Activated T-helper 17 cell treated with anti-CD3 and anti-CD28 coated beads, Interleukin-2, amount 50 U/mL, for 72 hours (primary cell): Measurements from ENCODE around the gene TLR4. TPM values are rescaled to one million over a fixed set of nuclear protein-coding genes. Genes with fewer than 3 reads are reported as not detected.

Experiments
- ATAC-seq: fragments of 150-1000 bp; cut with Tn5 transposase; replicated peaks from 2 replicates; pipeline ENCODE4 v1.10.0; 2021; ENCODE audit warnings: mild to moderate bottlenecking, moderate library complexity
- H3K27ac Mint-ChIP-seq: one replicate; pipeline ENCODE4 v1.8.0; 2022; ENCODE audit warnings: mixed read lengths
- H3K27me3 Mint-ChIP-seq: one replicate; pipeline ENCODE4 v1.8.0; 2022; ENCODE audit warnings: mixed read lengths
- H3K36me3 Mint-ChIP-seq: one replicate; pipeline ENCODE4 v1.8.0; 2022; ENCODE audit warnings: low read depth, mild to moderate bottlenecking, mixed read lengths
- H3K4me1 Mint-ChIP-seq: one replicate; pipeline ENCODE4 v1.8.0; 2022; ENCODE audit warnings: mixed read lengths
- H3K4me3 Mint-ChIP-seq: one replicate; pipeline ENCODE4 v1.8.0; 2022; ENCODE audit warnings: mild to moderate bottlenecking, mixed read lengths
- H3K9me3 Mint-ChIP-seq: one replicate; pipeline ENCODE4 v1.8.0; 2022; ENCODE audit warnings: mixed read lengths
- total RNA-seq, 2 donors: library from RNA; stranded (reverse); gene quantifications; one replicate each; pipeline ENCODE4 v1.2.3, GENCODE V29; 2022

TLR4 gene
- total RNA-seq, 2 donors from 2014 or later: not detected

GRCh38 chr9:117722108-117722761 is 18.0 kb downstream of the TLR4 start:
- no peak for ATAC-seq

GRCh38 chr9:117723986-117724625 is 19.9 kb downstream of the TLR4 start:
- no peak overlapping the region for H3K4me3 Mint-ChIP-seq
- peaks cover 3% of the 10 kb centered on the region for H3K27me3 Mint-ChIP-seq
- ATAC-seq: no peak
- H3K36me3 Mint-ChIP-seq: no peaks in the 10 kb centered on the region
- H3K9me3 Mint-ChIP-seq: no peaks in the 10 kb centered on the region
- no peaks in the 10 kb centered on the region for H3K4me1 Mint-ChIP-seq
- H3K27ac Mint-ChIP-seq: no peak overlapping the region

More at GRCh38 chr9:117722108-117722761, 18.0 kb downstream of the TLR4 start:
- no peaks in the 10 kb centered on the region for H3K4me1 Mint-ChIP-seq
- no peaks in the 10 kb centered on the region for H3K36me3 Mint-ChIP-seq
- no peaks in the 10 kb centered on the region for H3K9me3 Mint-ChIP-seq
- H3K27ac Mint-ChIP-seq: no peak overlapping the region
- H3K4me3 Mint-ChIP-seq: no peak overlapping the region
- peaks cover 6% of the 10 kb centered on the region for H3K27me3 Mint-ChIP-seq

- no peak overlapping the region for H3K4me3 Mint-ChIP-seq
- H3K27me3 Mint-ChIP-seq: peaks cover 7% of the 10 kb centered on the region
- H3K27ac Mint-ChIP-seq: no peak overlapping the region
- no peak for ATAC-seq
- H3K9me3 Mint-ChIP-seq: no peaks in the 10 kb centered on the region
- no peaks in the 10 kb centered on the region for H3K4me1 Mint-ChIP-seq
- H3K36me3 Mint-ChIP-seq: no peaks in the 10 kb centered on the region
These were observed 21.3 kb downstream of the TLR4 start for GRCh38 chr9:117725426-117725887.

GRCh38 chr9:117729375-117729774 is 25.2 kb downstream of the TLR4 start:
- H3K36me3 Mint-ChIP-seq: no peaks in the 10 kb centered on the region
- no peak for ATAC-seq
- H3K4me1 Mint-ChIP-seq: no peaks in the 10 kb centered on the region
- peaks cover 16% of the 10 kb centered on the region for H3K27me3 Mint-ChIP-seq
- H3K9me3 Mint-ChIP-seq: no peaks in the 10 kb centered on the region
- H3K4me3 Mint-ChIP-seq: no peak overlapping the region
- no peak overlapping the region for H3K27ac Mint-ChIP-seq

- Mint-ChIP-seq H3K4me3 (no peak overlapping the region), H3K27ac (no peak overlapping the region), H3K9me3 (no peaks in the 10 kb centered on the region), H3K4me1 (no peaks in the 10 kb centered on the region), H3K27me3 (peaks cover 16% of the 10 kb centered on the region), H3K36me3 (no peaks in the 10 kb centered on the region)
- no peak for ATAC-seq
These were observed 28.3 kb downstream of the TLR4 start for GRCh38 chr9:117732494-117732893.

DNA sequence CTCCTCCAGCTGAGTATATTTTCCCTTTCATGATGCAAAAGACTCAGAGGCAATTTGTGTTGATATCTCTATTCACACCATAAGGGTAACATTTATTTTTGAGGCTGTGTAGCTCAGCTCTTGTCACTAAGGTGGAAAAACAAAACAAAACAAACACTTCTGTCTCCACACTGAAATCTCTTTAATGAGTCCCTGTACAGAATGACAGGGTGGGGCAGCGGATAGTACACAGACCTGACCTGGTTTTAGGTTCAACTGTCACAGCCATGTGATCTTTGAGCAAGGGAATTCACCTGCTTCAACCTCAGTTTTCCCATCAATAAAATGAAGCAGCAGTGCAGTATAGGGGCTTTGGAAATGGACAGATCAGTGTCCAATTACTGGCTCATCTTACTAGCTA is 29.3 kb downstream of the TLR4 start:
- no peaks in the 10 kb centered on the region for H3K4me1 Mint-ChIP-seq
- ATAC-seq: no peak
- no peak overlapping the region for H3K4me3 Mint-ChIP-seq
- H3K9me3 Mint-ChIP-seq: no peaks in the 10 kb centered on the region
- no peak overlapping the region for H3K27ac Mint-ChIP-seq
- H3K27me3 Mint-ChIP-seq: peaks cover 16% of the 10 kb centered on the region
- no peaks in the 10 kb centered on the region for H3K36me3 Mint-ChIP-seq

- H3K4me1 Mint-ChIP-seq: no peaks in the 10 kb centered on the region
- no peak overlapping the region for H3K4me3 Mint-ChIP-seq
- no peaks in the 10 kb centered on the region for H3K36me3 Mint-ChIP-seq
- peaks cover 16% of the 10 kb centered on the region for H3K27me3 Mint-ChIP-seq
- no peak overlapping the region for H3K27ac Mint-ChIP-seq
- ATAC-seq: no peak
- H3K9me3 Mint-ChIP-seq: no peaks in the 10 kb centered on the region
These were observed 29.9 kb downstream of the TLR4 start for GRCh38 chr9:117734082-117734481.

DNA sequence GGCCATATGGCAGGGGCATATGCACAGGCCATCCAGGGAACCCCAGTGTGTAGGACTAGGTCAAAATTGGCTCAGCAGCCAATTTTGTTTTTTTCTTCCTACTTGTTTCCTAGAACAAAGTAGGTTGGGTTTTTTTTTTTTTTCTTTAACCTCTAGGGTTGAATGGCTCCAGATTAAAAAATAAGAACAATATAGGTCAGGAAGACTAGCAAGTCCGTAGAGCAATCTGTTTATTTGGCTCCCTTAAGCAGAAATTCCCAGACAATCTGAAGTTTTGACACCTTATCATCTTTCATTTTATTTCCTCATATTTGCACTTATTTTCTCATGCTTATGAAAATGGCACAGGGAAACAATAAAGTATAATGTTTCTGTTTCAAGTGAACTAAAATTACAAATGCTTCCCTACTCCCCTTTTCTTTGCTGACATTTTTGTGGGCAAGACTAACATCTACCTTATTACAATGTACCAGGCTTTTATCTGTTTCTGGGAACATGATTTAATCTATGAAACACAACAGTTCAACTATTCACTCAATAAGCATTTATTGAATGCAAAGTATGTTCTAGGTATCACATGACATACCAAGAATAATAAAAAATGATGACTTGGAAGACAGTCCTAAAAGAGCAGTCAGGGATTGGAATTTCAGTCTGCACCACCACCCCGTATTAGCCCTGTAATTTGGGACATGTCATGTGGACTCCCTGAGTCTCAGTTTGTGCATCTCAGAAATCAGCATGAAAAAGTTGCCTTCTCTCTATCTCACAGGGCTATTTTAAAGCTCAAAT is 30.5 kb downstream of the TLR4 start:
- Mint-ChIP-seq H3K4me1 (no peaks in the 10 kb centered on the region), H3K4me3 (no peak overlapping the region), H3K9me3 (no peaks in the 10 kb centered on the region), H3K27me3 (peaks cover 16% of the 10 kb centered on the region), H3K36me3 (no peaks in the 10 kb centered on the region), H3K27ac (no peak overlapping the region)
- no peak for ATAC-seq

DNA sequence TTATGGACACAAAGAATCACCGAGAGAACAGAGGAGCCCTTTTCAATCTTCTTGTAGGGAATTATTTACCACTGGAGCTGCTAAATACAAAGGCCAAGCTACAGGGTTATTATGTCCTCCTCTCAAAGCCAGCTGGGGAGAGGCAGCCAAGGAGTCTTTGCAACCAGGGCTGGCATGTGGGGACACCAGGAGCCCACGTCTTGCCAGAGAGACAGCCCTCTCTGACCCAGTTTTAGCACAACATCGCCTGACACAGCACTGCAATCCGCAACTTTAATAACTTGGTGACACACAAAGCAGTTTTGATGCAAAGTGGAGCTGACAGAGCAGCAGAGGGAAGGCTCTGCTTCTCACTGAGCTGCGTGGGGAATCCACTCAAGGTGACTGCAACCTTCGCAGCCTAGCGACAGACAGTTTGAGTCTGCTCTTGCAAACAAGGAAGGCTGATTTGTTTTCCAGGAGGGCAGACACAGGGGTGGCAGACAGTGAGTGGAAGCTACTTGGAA is 33.6 kb downstream of the TLR4 start:
- Mint-ChIP-seq H3K9me3 (no peaks in the 10 kb centered on the region), H3K27me3 (peaks cover 18% of the 10 kb centered on the region), H3K27ac (no peak overlapping the region), H3K4me3 (no peak overlapping the region), H3K36me3 (no peaks in the 10 kb centered on the region), H3K4me1 (no peaks in the 10 kb centered on the region)
- no peak for ATAC-seq

DNA sequence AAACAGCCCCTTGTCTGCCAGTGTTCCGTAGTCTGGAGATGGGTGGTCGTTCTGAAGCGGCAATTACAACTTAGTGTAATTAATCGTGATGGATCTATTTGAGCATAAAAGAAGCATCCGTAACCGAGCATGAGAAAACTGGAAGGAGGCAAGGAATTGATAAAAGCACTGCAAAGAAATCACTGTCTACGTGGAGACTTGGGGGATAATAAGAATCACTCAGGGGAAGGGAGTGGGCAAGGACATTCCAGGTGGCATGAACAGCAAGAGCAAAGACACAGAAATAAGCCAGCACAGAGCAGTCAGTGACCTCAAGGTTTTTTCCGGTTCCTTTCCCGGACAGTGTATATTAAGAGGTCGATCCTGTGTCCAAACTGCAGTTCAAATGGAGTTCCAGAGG is 35.0 kb downstream of the TLR4 start:
- no peaks in the 10 kb centered on the region for H3K36me3 Mint-ChIP-seq
- H3K27ac Mint-ChIP-seq: no peak overlapping the region
- no peaks in the 10 kb centered on the region for H3K9me3 Mint-ChIP-seq
- H3K4me1 Mint-ChIP-seq: no peaks in the 10 kb centered on the region
- no peak overlapping the region for H3K4me3 Mint-ChIP-seq
- no peak for ATAC-seq
- H3K27me3 Mint-ChIP-seq: peaks cover 17% of the 10 kb centered on the region

GRCh38 chr9:117739624-117740347 is 35.6 kb downstream of the TLR4 start:
- Mint-ChIP-seq H3K9me3 (no peaks in the 10 kb centered on the region), H3K27me3 (peaks cover 21% of the 10 kb centered on the region), H3K27ac (no peak overlapping the region), H3K36me3 (no peaks in the 10 kb centered on the region), H3K4me3 (no peak overlapping the region), H3K4me1 (no peaks in the 10 kb centered on the region)
- ATAC-seq: no peak

- Mint-ChIP-seq H3K36me3 (no peaks in the 10 kb centered on the region), H3K27ac (no peak overlapping the region), H3K4me3 (no peak overlapping the region), H3K9me3 (no peaks in the 10 kb centered on the region), H3K4me1 (no peaks in the 10 kb centered on the region), H3K27me3 (peaks cover 39% of the 10 kb centered on the region)
- no peak for ATAC-seq
These were observed 37.9 kb downstream of the TLR4 start for GRCh38 chr9:117742131-117742530.

DNA sequence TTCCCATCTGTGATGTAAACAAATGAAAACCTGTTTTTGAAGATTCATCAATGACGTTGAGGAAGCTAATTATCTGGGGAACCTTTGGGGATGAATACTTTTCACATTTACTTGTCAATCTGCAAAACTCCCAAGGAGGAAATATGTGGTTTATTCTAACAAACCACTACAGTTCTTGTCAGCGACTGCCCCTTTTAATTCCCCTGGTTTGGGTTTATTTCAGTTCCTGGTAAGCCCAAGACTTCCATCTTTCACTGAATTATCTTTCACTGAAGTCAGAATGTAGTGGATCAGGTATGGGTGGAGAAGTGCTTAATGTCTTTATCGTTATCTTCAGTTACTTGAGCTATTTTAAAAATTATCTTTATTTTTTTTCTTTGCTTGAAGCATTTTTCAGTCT is 40.2 kb downstream of the TLR4 start:
- Mint-ChIP-seq H3K36me3 (no peaks in the 10 kb centered on the region), H3K4me3 (no peak overlapping the region), H3K4me1 (no peaks in the 10 kb centered on the region), H3K27ac (no peak overlapping the region), H3K27me3 (peaks cover 49% of the 10 kb centered on the region), H3K9me3 (no peaks in the 10 kb centered on the region)
- no peak for ATAC-seq

- H3K4me1 Mint-ChIP-seq: no peaks in the 10 kb centered on the region
- H3K27me3 Mint-ChIP-seq: peaks cover 49% of the 10 kb centered on the region
- no peaks in the 10 kb centered on the region for H3K9me3 Mint-ChIP-seq
- no peaks in the 10 kb centered on the region for H3K36me3 Mint-ChIP-seq
- H3K4me3 Mint-ChIP-seq: no peak overlapping the region
- ATAC-seq: no peak
- no peak overlapping the region for H3K27ac Mint-ChIP-seq
These were observed 40.7 kb downstream of the TLR4 start for GRCh38 chr9:117744856-117745389.
